Measurements from ENCODE around the gene WDR33. TPM values are rescaled to one million over a fixed set of nuclear protein-coding genes. Genes with fewer than 3 reads are reported as not detected.

The WDR33 gene
- total and polyA plus RNA-seq, 2 of the 13 experiments (the other 11 are each of a cell fraction or from before 2014, with no cell fraction given), result 54.9 to 78.2 TPM

DNA sequence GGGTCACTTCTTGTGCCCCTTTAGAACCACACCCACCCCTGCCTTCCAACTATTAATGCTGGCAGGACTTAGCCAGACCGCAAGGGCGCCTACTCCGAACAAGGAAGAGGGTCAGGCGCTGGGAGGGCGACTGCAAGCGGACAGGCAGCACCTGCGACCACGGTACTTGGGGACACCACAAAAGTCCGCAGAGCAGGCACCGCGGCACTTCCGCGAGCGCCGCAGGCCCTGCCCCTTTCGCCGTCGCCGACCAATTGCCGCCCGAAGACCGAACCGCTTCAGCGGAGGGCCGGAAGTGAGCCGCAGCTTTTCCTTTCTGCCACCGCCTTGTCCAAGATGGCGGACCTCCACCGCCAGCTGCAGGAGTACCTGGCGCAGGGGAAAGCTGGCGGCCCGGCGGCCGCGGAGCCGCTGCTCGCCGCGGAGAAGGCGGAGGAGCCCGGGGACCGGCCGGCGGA lies 109.7 kb downstream of the WDR33 start, which contains the start of gene SFT2D3 (continued):
- TF ChIP-seq ZSCAN12 (CRISPR knock-in tag; IDR thresholded peaks at IDR 0.05) (peak; percentile 58; the same call in 1 of the 2 replicates), ZNF264 (CRISPR knock-in tag; IDR thresholded peaks at IDR 0.05) (peak; percentile 80; the same call in 1 of the 2 replicates), ZNF501 (CRISPR knock-in tag; IDR thresholded peaks at IDR 0.05) (peak; percentile 91), NFYB (CRISPR knock-in tag; IDR thresholded peaks at IDR 0.05) (peak; percentile 88), ZNF224 (CRISPR knock-in tag; IDR thresholded peaks at IDR 0.05) (no peak; the same call in 1 of the 2 replicates), ZNF709 (CRISPR knock-in tag; IDR thresholded peaks at IDR 0.05) (peak; percentile 93), ZFP37 (CRISPR knock-in tag; IDR thresholded peaks at IDR 0.05; ENCODE audit: borderline replicate concordance) (peak; percentile 85; the same call in 1 of the 2 replicates), YY1 (IDR thresholded peaks at IDR 0.05; ENCODE audit: insufficient read depth, insufficient replicate concordance, low read depth, low read length) (peak; percentile 99), AGO2 (optimal IDR thresholded peaks at IDR 0.05; ENCODE audit: low read depth, low read length) (peak; percentile 44), DMAP1 (CRISPR knock-in tag; IDR thresholded peaks at IDR 0.05) (peak; percentile 84), REPIN1 (CRISPR knock-in tag; IDR thresholded peaks at IDR 0.05; ENCODE audit: borderline replicate concordance, low read depth) (peak; percentile 44; the same call in 1 of the 2 replicates), KLF12 (CRISPR knock-in tag; IDR thresholded peaks at IDR 0.05; ENCODE audit: borderline replicate concordance) (peak; percentile 75; the same call in 1 of the 2 replicates), ZNF343 (CRISPR knock-in tag; IDR thresholded peaks at IDR 0.05) (0 out of 2 replicates have a peak, but pooled peaks have one; percentile 84), ZFP41 (CRISPR knock-in tag; IDR thresholded peaks at IDR 0.05; ENCODE audit: borderline replicate concordance) (peak; percentile 76; the same call in 1 of the 2 replicates), ELF1 (CRISPR knock-in tag; IDR thresholded peaks at IDR 0.05) (peak; percentile 99), PLRG1 (conservative IDR thresholded peaks at IDR 0.05) (no peak), ZNF292 (CRISPR knock-in tag; IDR thresholded peaks at IDR 0.05; ENCODE audit: borderline replicate concordance, low read depth) (peak; percentile 83)
- TF ChIP-seq, protein P1, sequence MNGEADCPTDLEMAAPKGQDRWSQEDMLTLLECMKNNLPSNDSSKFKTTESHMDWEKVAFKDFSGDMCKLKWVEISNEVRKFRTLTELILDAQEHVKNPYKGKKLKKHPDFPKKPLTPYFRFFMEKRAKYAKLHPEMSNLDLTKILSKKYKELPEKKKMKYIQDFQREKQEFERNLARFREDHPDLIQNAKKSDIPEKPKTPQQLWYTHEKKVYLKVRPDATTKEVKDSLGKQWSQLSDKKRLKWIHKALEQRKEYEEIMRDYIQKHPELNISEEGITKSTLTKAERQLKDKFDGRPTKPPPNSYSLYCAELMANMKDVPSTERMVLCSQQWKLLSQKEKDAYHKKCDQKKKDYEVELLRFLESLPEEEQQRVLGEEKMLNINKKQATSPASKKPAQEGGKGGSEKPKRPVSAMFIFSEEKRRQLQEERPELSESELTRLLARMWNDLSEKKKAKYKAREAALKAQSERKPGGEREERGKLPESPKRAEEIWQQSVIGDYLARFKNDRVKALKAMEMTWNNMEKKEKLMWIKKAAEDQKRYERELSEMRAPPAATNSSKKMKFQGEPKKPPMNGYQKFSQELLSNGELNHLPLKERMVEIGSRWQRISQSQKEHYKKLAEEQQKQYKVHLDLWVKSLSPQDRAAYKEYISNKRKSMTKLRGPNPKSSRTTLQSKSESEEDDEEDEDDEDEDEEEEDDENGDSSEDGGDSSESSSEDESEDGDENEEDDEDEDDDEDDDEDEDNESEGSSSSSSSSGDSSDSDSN (CRISPR knock-in tag; IDR thresholded peaks at IDR 0.05), result peak; percentile 23; the same call in 1 of the 2 replicates
- TF ChIP-seq, protein P2, sequence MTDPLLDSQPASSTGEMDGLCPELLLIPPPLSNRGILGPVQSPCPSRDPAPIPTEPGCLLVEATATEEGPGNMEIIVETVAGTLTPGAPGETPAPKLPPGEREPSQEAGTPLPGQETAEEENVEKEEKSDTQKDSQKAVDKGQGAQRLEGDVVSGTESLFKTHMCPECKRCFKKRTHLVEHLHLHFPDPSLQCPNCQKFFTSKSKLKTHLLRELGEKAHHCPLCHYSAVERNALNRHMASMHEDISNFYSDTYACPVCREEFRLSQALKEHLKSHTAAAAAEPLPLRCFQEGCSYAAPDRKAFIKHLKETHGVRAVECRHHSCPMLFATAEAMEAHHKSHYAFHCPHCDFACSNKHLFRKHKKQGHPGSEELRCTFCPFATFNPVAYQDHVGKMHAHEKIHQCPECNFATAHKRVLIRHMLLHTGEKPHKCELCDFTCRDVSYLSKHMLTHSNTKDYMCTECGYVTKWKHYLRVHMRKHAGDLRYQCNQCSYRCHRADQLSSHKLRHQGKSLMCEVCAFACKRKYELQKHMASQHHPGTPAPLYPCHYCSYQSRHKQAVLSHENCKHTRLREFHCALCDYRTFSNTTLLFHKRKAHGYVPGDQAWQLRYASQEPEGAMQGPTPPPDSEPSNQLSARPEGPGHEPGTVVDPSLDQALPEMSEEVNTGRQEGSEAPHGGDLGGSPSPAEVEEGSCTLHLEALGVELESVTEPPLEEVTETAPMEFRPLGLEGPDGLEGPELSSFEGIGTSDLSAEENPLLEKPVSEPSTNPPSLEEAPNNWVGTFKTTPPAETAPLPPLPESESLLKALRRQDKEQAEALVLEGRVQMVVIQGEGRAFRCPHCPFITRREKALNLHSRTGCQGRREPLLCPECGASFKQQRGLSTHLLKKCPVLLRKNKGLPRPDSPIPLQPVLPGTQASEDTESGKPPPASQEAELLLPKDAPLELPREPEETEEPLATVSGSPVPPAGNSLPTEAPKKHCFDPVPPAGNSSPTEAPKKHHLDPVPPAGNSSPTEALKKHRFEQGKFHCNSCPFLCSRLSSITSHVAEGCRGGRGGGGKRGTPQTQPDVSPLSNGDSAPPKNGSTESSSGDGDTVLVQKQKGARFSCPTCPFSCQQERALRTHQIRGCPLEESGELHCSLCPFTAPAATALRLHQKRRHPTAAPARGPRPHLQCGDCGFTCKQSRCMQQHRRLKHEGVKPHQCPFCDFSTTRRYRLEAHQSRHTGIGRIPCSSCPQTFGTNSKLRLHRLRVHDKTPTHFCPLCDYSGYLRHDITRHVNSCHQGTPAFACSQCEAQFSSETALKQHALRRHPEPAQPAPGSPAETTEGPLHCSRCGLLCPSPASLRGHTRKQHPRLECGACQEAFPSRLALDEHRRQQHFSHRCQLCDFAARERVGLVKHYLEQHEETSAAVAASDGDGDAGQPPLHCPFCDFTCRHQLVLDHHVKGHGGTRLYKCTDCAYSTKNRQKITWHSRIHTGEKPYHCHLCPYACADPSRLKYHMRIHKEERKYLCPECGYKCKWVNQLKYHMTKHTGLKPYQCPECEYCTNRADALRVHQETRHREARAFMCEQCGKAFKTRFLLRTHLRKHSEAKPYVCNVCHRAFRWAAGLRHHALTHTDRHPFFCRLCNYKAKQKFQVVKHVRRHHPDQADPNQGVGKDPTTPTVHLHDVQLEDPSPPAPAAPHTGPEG (CRISPR knock-in tag; IDR thresholded peaks at IDR 0.05), result 0 out of 2 replicates have a peak, but pooled peaks have one; percentile 26
- TF ChIP-seq, protein P3, sequence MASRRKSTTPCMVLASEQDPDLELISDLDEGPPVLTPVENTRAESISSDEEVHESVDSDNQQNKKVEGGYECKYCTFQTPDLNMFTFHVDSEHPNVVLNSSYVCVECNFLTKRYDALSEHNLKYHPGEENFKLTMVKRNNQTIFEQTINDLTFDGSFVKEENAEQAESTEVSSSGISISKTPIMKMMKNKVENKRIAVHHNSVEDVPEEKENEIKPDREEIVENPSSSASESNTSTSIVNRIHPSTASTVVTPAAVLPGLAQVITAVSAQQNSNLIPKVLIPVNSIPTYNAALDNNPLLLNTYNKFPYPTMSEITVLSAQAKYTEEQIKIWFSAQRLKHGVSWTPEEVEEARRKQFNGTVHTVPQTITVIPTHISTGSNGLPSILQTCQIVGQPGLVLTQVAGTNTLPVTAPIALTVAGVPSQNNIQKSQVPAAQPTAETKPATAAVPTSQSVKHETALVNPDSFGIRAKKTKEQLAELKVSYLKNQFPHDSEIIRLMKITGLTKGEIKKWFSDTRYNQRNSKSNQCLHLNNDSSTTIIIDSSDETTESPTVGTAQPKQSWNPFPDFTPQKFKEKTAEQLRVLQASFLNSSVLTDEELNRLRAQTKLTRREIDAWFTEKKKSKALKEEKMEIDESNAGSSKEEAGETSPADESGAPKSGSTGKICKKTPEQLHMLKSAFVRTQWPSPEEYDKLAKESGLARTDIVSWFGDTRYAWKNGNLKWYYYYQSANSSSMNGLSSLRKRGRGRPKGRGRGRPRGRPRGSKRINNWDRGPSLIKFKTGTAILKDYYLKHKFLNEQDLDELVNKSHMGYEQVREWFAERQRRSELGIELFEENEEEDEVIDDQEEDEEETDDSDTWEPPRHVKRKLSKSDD (CRISPR knock-in tag; IDR thresholded peaks at IDR 0.05; ENCODE audit: low read depth), result peak; percentile 74
